CD4-positive, alpha-beta T cell (primary cell): ENCODE data around the gene MYO5A. TPM values are rescaled to one million over a fixed set of nuclear protein-coding genes. Genes with fewer than 3 reads are reported as not detected.
"Not testable (repeated sequence)": the region's sequence is repeated elsewhere in the genome, so short reads cannot be mapped to it uniquely, and the experiment has no call there.

Source experiments
- ATAC-seq: fragments of 200-7000 bp; cut with Tn5 transposase; one replicate; pipeline ENCODE4 v1.10.0; 2022; ENCODE audit warnings: mild to moderate bottlenecking; ENCODE audit not compliant: poor library complexity
- CTCF ChIA-PET: fragments of 350-600 bp; sonication (Branson Sonifier 250); formaldehyde crosslinking; loops from one replicate; lab custom pipeline; 2021; ENCODE audit warnings: antibody characterized with exemption, inconsistent platforms; lab: Charles Lee
- POLR2A ChIA-PET: fragments of 350-600 bp; sonication (Branson Sonifier 250); formaldehyde crosslinking; loops from one replicate; lab custom pipeline; 2021; ENCODE audit warnings: antibody characterized with exemption, inconsistent platforms; lab: Charles Lee
- DNase-seq, 14 experiments: peaks; one replicate each; pipeline ENCODE4 v3.0.0-alpha.2; 2013 to 2020; ENCODE audit warnings: mixed read lengths in 2 of 14
- H3K27ac ChIP-seq, 2 donors: one replicate each; pipeline versions ENCODE4 v1.5.1 to v1.7.0; 2013; ENCODE audit warnings: low read length in 2 of 2, low read depth in 1 of 2, mild to moderate bottlenecking in 1 of 2
- H3K27me3 ChIP-seq, 2 experiments: 1 replicate in 1 of 2; 2 replicates in 1 of 2; pipeline versions ENCODE4 v1.6.1 to v1.7.0; 2013; ENCODE audit warnings: low read length in 2 of 2, control low read depth in 1 of 2, mild to moderate bottlenecking in 1 of 2, moderate library complexity in 1 of 2; ENCODE audit not compliant: insufficient read depth in 2 of 2, control insufficient read depth in 1 of 2
- H3K36me3 ChIP-seq: one replicate; pipeline ENCODE4 v1.6.1; 2013; ENCODE audit warnings: low read length, control low read depth; ENCODE audit not compliant: insufficient read depth
- H3K4me1 ChIP-seq: one replicate; pipeline ENCODE4 v1.6.1; 2013; ENCODE audit warnings: low read length, control low read depth; ENCODE audit not compliant: insufficient read depth
- H3K4me3 ChIP-seq: one replicate; pipeline ENCODE4 v1.5.1; 2013; ENCODE audit warnings: mild to moderate bottlenecking, low read length, moderate library complexity
- H3K9me3 ChIP-seq, 2 experiments: 1 replicate in 1 of 2; 2 replicates in 1 of 2; pipeline versions ENCODE4 v1.6.1 to v1.7.0; 2013; ENCODE audit warnings: low read length in 2 of 2, mild to moderate bottlenecking in 2 of 2, control low read depth in 1 of 2, moderate library complexity in 1 of 2; ENCODE audit not compliant: control insufficient read depth in 1 of 2, insufficient read depth in 1 of 2
- H3K27ac Mint-ChIP-seq: one replicate; pipeline ENCODE4 v1.8.0; 2020; ENCODE audit warnings: mixed read lengths
- H3K27me3 Mint-ChIP-seq: one replicate; pipeline ENCODE4 v1.8.0; 2021; ENCODE audit warnings: mixed read lengths
- H3K36me3 Mint-ChIP-seq: one replicate; pipeline ENCODE4 v1.8.0; 2021; ENCODE audit warnings: low read depth, mixed read lengths
- H3K4me1 Mint-ChIP-seq: one replicate; pipeline ENCODE4 v1.8.0; 2021; ENCODE audit warnings: low read depth, mixed read lengths
- H3K4me3 Mint-ChIP-seq: one replicate; pipeline ENCODE4 v1.8.0; 2020; ENCODE audit warnings: mild to moderate bottlenecking, mixed read lengths
- H3K9me3 Mint-ChIP-seq: one replicate; pipeline ENCODE4 v1.8.0; 2020; ENCODE audit warnings: mixed read lengths
- CTCF ChIP-seq: fragments of 200-600 bp; IDR thresholded peaks from one replicate; pipeline ENCODE4 v1.8.0; 2022; ENCODE audit warnings: antibody characterized with exemption, mild to moderate bottlenecking
- intact Hi-C, 2 experiments: fragments of 100-400 bp; cut with DNase I in 1 of 2; cut with micrococcal nuclease in 1 of 2; formaldehyde crosslinking; loops; one replicate each; pipeline versions ENCODE4 v1.15.1 to v1.9.0; 2023 to 2025; cut with DNase I, micrococcal nuclease
- total RNA-seq, 174 experiments: library from RNA in 2 of 174; stranded (reverse) in 2 of 174; gene quantifications; one replicate each; pipeline ENCODE4 v1.2.3 and lab custom pipeline; 2021 to 2026

Gene MYO5A
- total RNA-seq, 2 experiments from 2014 or later: 25.5 TPM

DNA sequence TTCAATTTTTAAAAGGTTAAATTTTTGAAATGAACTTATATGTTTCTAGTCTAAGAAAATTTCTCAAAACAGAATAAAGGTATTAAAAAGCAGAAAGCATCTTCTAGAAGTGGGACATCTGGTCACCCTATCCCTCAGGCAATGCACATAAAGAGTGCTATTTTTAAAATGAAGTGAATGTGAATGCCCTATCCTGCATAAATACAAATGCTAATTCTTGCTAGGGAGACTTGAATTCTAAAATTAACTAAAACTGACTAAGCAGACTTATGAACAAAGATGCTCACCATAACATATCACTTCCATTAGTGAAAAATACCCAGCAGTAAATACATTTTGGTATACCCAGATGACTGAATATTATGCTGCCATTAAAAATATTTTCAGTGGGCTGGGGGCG lies 11.7 kb downstream of the MYO5A start:
- peaks cover 26% of the 10 kb centered on the region for H3K4me1 Mint-ChIP-seq
- POLR2A ChIA-PET: no interaction called here
- TF ChIP-seq CTCF: no peak
- Histone ChIP-seq H3K27me3 (no peaks in the 10 kb centered on the region), H3K4me3 (no peak overlapping the region), H3K36me3 (no peaks in the 10 kb centered on the region), H3K27ac (no peak overlapping the region), H3K9me3 (no peaks in the 10 kb centered on the region), H3K4me1 (peaks cover 9% of the 10 kb centered on the region)
- no peak overlapping the region for H3K4me3 Mint-ChIP-seq
- no peaks in the 10 kb centered on the region for H3K9me3 Mint-ChIP-seq
- DNase-seq: no peak
- H3K27ac Mint-ChIP-seq: no peak overlapping the region
- CTCF ChIA-PET: no interaction called here
- H3K27me3 Mint-ChIP-seq: no peaks in the 10 kb centered on the region
- intact Hi-C loops: no loop called here
- H3K36me3 Mint-ChIP-seq: no peaks in the 10 kb centered on the region
- no peak for ATAC-seq

GRCh38 chr15:52515343-52515742 lies 13.3 kb downstream of the MYO5A start:
- Histone ChIP-seq H3K4me3 (no peak overlapping the region), H3K4me1 (peaks cover 14% of the 10 kb centered on the region), H3K27ac (no peak overlapping the region), H3K27me3 (no peaks in the 10 kb centered on the region), H3K9me3 (no peaks in the 10 kb centered on the region), H3K36me3 (no peaks in the 10 kb centered on the region)
- intact Hi-C loops: no loop called here
- Mint-ChIP-seq H3K27ac (no peak overlapping the region), H3K36me3 (no peaks in the 10 kb centered on the region), H3K9me3 (no peaks in the 10 kb centered on the region), H3K27me3 (no peaks in the 10 kb centered on the region), H3K4me1 (peaks cover 27% of the 10 kb centered on the region), H3K4me3 (no peak overlapping the region)
- TF ChIP-seq CTCF: no peak
- no peak for ATAC-seq
- DNase-seq: no peak
- CTCF ChIA-PET: no interaction called here
- POLR2A ChIA-PET: interaction anchor here (1.6 to 2.0 kb wide), 2 partner anchors 11 to 13 kb away, joined by 4 to 5 read pairs; partner anchors contain the start of gene MYO5A

DNA sequence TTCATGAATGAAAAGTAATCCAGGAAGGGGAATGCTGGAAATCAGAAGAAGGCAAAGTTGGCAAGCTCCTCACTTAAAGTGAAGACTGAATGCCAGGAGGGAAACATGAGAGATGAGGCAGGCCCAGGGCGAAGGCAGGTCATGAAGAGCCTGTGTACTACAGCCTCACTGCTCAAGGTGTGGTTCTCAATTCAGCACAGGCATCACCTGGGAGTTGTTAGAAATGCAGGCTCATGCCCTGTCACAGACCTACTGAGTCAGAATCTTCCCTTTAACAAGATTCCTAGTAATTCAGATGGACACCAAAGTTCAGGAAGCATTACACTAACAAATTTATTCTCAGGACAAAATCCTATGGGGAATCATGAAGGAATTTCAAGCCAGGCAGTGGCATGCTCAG lies 14.2 kb downstream of the MYO5A start:
- no peaks in the 10 kb centered on the region for H3K36me3 ChIP-seq
- intact Hi-C loops: no loop called here
- no peak overlapping the region for H3K27ac ChIP-seq
- no peak for TF ChIP-seq CTCF
- Mint-ChIP-seq H3K4me3 (no peak overlapping the region), H3K9me3 (no peaks in the 10 kb centered on the region), H3K27ac (no peak overlapping the region), H3K36me3 (no peaks in the 10 kb centered on the region), H3K4me1 (peaks cover 34% of the 10 kb centered on the region), H3K27me3 (no peaks in the 10 kb centered on the region)
- no peaks in the 10 kb centered on the region for H3K27me3 ChIP-seq
- CTCF ChIA-PET: no interaction called here
- DNase-seq (no peak), ATAC-seq (no peak)
- H3K9me3 ChIP-seq: no peaks in the 10 kb centered on the region
- H3K4me1 ChIP-seq: peaks cover 14% of the 10 kb centered on the region
- no peak overlapping the region for H3K4me3 ChIP-seq
- POLR2A ChIA-PET: interaction anchor here (1.6 to 2.0 kb wide), 2 partner anchors 12 to 14 kb away, joined by 4 to 5 read pairs; partner anchors contain the start of gene MYO5A

- H3K4me1 Mint-ChIP-seq: peaks cover 36% of the 10 kb centered on the region
- peak in 1 of 14 experiments; percentile 19 for DNase-seq
- H3K4me3 Mint-ChIP-seq, H3K9me3 Mint-ChIP-seq, H3K27me3 Mint-ChIP-seq, POLR2A ChIA-PET, H3K36me3 ChIP-seq, H3K27me3 ChIP-seq, H3K36me3 Mint-ChIP-seq, intact Hi-C loops, ATAC-seq, H3K4me3 ChIP-seq, H3K27ac ChIP-seq, CTCF ChIA-PET, H3K27ac Mint-ChIP-seq, H3K9me3 ChIP-seq: not testable (repeated sequence)
- H3K4me1 ChIP-seq: peaks cover 11% of the 10 kb centered on the region
These were observed 15.8 kb downstream of the MYO5A start for GRCh38 chr15:52512869-52513268.
